Adrenal gland (tissue), 5 donors: ENCODE results near the gene RBM34.

Source experiments
- CTCF ChIP-seq, 6 experiments: fragments of 450-650 bp in 4 of 6; fragments of 200-600 bp in 2 of 6; sonication (generic) in 1 of 6; IDR thresholded peaks; 1 replicate in 5 of 6; 2 replicates in 1 of 6; pipeline versions ENCODE4 v1.5.1 to v1.8.0; 2016 to 2021; ENCODE audit warnings: antibody characterized with exemption in 6 of 6, mild to moderate bottlenecking in 2 of 6, moderate library complexity in 1 of 6
- POLR2A ChIP-seq, 2 donors: fragments of 450-650 bp; IDR thresholded peaks; one replicate each; pipeline ENCODE4 v1.6.1; 2017; ENCODE audit warnings: antibody characterized with exemption in 2 of 2, mild to moderate bottlenecking in 2 of 2, moderate library complexity in 1 of 2
- donor health status: DM: no; HTN: no; CAD: no.

DNA sequence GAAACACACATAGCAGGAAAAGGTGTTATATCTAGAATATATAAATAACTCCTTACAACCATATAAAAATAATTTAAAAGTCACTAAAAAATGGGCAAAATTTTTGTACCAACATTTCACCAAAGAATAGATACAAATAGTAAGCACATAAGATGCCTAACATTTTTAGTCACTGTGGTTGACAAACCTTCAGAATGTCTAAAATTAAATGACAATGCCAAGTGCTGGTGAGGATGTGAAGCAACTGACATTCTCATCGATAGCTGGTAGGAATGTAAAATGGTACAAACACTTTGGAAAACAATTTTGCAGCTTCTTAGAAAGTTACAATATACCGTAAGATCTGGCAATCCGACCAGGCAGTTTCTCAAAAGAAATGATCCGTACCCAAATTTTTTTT, 18.1 kb downstream of the RBM34 start:
- no peak for TF ChIP-seq CTCF (IDR thresholded peaks at IDR 0.05)
- TF ChIP-seq POLR2A (IDR thresholded peaks at IDR 0.05): no peak
